GM21367 (cell line): Measurements from ENCODE around the gene MAP2K6.
"Not testable (repeated sequence)": the region's sequence is repeated elsewhere in the genome, so short reads cannot be mapped to it uniquely, and the experiment has no call there.

Experiments used
- ATAC-seq: cut with Tn5 transposase; IDR thresholded peaks from one replicate; pipeline ENCODE4 v1.9.1; 2021; ENCODE audit not compliant: unreplicated experiment

MAP2K6 gene

DNA sequence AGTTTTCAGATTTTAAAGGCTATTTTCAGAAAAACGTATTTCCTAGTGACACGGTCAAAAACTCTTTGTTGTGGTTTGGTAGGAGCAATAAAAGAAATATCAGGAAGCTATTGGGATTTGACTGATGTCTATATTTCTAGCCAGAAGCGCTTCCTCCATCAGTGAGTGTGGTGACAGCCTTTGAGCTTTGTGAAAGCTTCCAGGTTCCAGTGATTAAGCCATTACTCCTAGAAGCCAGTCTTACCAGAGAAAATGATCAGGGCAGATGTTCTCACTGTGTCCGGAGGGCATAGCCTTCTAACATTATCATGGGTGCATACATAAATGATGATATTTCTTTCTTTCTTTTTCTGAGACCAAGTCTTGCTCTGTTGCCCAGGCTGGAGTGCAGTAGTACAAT lies 39.6 kb downstream of the MAP2K6 start:
- ATAC-seq, result no peak

DNA sequence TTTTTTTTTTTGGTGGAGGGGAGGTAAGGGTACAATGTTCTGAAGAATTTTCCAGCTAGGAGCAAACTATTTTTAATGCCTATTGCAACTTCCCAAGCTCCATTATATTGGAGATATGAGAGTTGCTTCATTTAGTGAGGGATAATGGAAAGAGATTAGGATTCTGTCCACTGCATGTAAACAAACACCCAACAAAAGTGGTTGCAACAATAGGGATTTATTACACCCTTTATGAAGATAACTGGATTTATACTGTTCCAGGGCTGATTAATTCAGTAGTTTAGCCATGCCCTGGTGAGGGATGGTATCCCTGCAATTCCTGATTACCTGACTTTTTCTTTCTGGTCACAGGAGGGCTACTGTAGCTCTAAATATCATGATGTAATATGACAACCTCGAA lies 40.5 kb downstream of the MAP2K6 start:
- ATAC-seq, result no peak

DNA sequence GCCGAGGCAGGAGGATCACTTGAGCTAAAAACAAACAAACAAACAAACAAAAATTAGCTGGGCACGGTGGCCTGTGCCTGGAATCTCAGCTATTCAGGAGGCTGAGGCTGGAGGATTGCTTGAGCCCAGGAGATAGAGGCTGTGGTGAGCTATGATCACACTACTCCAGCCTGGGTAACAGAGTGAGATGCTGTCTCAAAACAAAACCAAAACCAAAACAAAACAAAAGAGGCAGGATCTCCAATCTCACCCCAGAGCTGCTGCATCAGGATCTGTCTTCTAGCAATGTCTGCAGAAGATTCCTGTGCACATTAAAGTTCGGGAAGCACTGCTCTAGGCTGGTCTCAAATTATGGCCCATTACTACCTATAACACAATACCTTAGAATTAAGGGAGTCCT lies 43.1 kb downstream of the MAP2K6 start:
- ATAC-seq, result peak; percentile 57

DNA sequence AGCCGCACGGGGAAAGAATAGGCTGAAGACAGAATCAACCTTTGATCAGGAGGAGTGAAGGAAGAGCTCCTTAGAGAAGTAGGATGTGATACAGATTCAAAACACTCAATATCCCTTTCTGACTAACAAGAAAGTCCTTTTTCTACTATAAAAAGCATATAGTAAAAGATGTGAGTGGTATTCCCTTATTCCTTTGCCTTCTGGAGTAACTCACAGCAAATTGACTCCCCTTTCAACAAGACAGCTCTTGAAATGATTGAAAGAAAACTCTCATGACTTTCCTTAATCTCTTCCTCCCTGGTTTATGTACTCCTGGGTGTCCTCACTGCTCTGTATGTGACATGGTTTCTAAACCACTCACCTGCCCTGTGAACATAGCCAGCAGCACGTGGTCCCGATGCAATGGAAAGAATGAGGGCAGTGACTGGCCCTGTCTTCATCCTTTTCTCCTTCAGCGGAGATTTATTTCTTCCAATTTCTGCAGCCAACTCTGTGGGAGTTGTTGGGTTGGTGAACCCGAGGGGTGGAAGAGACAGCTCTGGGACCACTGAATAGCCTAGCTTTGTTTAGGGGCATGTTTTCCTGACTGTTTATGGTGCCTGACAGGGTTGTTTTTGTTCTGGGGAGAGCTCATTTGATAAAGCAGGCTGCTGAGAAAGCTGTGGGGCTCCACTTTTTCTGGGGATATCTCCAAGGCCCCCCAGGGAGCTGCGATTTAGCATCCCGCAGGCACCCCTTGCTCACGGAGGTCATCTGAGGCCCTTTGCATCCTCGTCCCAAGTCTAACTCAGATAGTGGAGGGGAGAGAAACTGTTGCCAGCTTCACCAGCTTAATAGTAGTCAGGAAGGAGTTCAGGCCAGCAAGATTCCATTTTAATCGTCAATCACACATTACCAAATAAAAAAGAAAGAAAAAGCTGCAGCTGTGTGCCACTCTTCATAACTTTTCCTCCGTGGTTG lies 46.7 kb downstream of the MAP2K6 start:
- no peak for ATAC-seq

DNA sequence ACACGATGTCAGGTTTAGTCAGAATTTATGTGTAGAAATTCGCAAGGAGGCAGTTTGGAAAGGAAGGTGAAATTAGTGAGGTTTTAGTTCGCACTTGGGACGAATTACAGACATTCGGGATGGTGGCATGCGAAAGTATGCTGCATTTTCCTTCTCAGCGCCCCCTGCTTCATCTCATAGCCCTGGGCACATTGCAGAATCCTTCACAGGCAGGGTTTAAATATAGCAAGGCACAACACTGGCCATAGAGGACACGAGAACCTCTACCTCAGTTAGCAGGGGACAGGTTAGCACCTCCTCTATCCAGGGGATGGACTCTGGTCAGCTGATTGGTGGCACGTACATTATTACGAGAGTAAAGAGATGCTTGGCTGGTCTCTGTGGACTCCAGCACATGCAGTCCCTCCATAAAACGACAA lies 47.5 kb downstream of the MAP2K6 start:
- ATAC-seq, result no peak

DNA sequence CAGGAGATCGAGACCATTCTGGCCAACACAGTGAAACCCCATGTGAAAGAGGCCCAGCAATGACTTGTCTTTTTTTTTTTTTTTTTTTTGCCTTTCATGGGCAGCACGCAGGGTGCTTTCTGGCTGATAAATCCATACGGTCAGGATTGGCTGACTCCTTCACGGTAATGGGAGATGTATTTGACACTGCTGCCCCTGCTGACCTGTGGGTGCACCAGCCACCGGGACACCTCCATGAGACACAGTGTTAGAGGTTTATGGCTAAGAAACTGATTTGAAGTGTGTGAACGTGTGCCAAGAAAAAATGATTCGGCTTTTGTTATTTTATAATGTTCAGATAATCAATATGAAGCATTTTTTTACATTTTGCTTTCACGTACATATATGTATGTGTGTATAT lies 48.4 kb downstream of the MAP2K6 start:
- no peak for ATAC-seq

DNA sequence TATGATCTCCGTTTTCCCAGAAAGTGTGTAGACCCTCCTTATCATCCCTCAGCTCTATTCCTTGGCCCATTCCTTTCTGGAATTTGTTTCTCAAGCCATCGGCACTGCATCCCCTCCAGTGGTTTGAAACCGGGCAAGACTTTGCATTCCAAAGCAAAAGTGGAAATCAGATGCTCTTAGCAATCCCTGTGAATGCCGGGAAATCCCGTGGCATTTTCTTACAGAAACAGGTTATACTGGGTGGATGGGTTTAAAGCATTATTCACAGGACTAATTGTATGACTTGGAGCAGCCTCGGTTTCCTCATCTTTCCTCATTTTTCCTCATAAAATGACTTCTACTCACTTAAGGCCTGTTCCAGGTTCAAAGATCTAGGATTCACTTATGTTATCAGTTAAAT lies 52.0 kb downstream of the MAP2K6 start:
- ATAC-seq, result no peak

DNA sequence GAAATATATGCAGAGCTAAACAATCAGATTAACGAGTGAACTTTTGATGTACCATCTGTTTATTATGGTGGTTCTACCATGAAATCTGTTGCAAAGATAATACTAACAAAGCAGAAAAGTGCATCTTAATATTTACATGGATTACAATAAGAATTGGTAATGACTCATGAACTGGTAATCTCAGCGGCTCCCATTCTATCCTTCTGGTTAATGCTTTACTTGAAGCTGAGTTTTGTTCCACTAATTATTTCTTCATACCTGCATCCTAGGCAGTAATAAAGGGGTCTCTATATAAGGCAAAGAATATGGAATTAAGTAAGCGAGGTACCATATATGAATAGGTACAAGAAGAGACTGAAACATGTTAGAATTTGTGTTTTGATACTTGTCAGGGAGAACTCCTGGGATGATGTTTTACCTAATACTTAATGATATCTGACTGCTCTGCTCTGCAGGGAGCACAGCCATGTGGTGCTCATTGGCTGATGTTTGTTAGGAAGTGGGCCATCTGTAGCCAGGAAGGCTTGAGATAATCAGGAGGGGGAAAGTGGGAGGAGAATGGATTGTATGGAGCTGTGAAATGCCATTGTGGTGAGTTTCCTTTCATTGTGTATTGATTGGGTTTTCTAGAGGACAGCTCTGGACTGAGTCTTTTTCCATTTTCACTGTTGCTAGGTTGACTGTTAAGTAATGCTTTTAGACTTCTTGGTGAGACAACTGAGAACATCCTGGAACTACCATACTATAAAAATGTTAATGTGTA lies 52.6 kb downstream of the MAP2K6 start:
- no peak for ATAC-seq

DNA sequence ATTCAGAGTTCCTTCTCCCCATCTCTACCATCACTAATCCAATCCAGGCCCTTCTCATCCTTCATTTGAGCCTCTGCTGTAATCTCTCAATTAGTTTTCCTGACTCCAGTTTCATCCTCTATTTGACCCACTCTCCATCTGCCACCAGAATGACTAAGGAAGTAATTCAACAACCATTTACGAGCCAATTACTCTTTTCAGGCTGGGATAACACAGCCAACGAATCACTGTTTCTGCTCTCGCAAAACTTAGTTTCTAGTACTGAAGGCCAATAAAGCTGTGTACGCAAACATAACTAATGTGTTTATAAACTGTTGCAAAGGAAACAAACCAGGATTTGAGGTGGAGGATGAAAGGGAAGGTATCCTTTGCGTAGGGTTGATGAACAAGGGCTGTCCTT lies 53.7 kb downstream of the MAP2K6 start:
- ATAC-seq, result no peak

DNA sequence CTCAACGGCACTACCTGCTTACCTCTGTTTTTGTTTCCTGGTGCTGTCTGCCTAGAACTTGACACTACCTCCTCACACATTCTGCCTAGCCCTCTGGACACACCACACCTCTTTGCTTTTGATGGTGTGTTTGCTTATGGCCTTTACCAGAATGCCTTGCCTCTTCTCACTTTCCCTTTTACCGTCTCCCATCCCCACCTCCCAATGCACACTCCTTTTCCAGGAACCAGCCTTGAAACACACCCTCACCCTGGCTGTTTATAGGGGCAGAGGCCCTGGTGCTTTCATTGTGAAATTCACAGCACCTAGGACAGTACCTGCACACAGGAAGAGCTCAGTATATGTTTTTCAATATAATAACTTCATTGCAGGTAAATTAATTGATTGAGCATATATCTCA lies 56.2 kb downstream of the MAP2K6 start:
- ATAC-seq, result no peak

DNA sequence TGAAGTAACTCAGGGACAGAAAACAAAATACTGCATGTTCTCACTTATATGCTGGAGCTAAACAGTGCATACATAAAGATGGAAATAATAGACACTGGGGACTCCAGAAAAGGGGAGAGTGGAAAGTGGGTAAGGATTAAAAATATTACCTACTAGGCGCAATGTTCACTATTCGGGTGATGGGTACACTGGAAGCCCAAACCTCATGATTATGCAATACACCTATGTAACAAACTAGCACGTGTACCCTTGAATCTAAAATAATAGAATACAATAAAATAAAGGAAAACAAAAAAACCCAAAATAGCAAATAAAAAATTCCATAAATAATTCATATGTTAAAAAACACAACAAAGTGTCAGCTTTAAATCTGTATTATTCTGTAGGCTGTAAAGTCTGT lies 56.9 kb downstream of the MAP2K6 start:
- no peak for ATAC-seq

DNA sequence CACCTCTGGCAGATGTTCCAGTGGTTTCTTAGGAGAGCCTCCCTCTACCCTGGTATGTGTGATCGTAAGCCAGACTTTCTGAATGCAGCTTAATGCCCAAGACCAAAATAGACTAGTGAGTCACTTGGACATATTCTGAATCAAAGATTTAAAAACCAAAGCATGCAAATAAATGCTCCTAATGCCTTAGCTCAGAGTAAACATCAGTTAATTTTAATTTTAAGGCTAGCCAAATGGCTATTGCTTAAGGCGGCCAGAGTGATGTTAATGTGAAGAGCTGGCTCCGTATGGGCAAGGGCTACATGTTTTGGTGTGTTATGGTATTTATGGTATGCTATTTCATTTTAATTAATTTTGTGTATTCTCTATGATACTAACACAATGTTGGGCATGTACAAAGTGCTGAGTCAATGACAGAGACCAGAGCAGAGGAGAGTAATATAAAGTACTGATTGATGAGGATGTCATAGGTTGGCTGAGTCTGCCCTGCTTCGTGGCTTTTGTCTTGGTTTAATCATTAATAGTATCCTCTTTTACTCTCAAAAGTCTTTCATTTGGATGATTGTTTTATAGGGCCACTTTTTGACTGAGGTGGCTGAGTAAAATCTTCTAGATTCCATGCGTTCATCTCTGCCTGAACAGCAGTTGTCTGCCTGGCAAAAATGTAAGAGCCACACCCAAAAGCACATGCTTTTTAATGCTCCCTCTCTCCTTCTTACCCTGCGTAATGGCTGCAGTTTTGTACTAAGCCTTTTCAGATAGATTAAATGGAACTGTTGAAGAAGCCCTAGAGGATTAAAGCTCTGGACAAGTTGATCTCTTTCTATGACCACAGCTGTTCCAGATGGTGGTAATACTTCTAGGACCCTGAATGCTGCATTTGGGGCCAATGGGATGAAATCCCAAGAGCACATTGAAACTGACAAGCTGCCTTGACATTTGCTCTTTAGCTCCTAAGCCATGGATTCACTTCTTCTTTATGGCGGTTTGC lies 59.6 kb downstream of the MAP2K6 start:
- ATAC-seq, result no peak

DNA sequence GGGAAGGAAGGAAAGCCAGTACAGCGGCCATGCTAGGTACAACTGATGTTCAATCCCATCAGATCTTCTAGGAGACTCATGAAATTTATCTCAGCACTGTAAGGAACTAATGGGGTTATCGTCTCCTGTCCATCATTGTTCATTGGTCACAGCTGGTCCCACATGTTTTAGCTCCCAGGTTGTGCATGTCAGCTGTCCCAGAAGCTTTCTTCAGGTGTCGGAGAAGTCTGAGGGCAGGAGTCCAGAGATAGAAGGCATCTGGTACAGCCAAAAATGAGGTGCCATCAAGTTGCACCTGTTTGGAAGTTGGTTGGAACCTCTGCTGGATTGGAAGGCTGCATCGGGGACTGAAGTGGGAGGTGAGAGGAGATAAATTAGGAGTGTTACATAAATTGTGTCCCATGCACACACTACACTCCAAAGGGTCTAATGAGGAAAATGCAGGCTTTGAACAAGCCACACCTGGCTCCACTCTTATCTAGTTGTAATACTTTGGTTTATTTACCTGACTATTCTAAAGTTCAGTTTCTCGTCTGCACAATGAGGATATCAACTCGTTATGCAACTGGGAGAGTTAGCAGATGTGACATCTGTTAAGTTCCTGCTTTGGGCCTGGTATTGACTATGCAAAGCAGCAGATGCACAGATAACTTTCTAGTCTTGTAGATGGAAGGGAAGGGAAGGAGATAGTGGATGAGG lies 62.9 kb downstream of the MAP2K6 start:
- ATAC-seq, result no peak

DNA sequence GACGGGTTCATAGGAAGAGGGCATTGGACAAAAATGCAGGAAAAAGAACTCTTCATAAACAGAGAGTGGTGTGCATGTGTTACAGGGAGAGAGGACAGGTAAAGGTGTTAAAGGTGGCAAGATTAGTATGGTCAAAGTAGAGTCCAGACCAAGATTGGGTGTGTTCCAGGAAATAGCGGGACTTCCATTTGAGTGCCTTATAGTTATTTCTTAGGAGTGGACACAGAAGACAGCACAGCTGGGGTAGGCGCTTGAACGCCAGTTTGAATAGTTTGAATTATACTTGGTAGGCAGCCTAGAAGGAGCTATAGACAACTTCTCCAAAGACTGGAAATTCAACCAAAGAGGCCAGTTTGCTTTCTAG lies 63.4 kb downstream of the MAP2K6 start:
- ATAC-seq, result no peak

DNA sequence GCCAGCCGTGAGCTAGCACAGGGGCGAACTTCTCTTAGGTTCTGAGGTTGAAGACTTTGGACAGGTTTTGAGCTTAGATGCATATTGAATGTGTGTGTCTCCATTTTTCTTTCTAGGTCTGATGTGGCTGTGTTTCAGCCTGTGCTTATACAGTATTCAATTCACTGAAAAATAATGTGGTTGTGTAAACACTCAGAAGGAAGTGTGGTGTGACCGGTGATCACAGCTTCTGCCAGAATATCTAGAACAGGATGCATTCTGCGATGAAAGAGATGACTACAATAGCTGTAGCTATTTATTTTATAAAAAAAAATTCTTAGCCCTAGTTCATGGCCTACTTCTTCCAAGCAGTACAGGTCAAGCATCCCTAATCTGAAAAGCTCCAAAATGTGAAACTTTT lies 64.4 kb downstream of the MAP2K6 start:
- no peak for ATAC-seq

DNA sequence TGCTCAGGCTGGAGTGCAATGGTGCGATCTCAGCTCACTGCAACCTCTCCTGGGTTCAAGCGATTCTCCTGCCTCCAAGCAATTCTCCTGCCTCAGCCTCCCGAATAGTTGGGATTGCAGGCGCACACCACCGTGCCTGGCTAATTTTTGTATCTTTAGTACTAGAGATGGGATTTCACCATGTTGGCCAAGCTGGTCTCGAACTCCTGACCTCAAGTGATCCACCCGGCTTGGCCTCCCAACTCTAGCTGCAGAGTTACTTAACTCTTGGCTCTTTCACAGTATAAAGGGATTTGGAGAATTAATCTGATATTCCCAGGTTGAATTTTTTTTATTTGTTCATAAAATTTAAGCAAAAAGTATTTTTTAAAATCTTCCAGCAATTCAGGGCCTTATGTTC lies 65.3 kb downstream of the MAP2K6 start:
- ATAC-seq, result not testable (repeated sequence)

DNA sequence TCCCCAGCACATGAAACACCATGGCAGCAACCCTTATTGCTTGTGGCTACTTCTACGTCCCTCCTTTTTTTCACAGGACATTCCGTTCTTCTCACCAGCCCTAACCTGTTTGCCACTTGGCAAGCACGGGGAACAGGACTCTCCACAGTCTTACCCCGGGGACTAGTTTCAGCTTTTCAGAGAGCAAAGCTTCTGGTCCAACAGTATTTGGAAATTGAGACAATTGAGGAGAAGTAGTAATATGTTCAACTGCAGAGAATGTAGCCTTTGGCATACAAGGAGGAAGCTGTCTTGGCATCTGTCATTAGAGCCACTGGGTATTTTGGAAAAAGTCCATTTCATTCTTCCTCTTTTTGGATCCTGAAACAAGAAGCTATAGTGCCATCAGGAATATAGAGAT lies 65.7 kb downstream of the MAP2K6 start:
- no peak for ATAC-seq

DNA sequence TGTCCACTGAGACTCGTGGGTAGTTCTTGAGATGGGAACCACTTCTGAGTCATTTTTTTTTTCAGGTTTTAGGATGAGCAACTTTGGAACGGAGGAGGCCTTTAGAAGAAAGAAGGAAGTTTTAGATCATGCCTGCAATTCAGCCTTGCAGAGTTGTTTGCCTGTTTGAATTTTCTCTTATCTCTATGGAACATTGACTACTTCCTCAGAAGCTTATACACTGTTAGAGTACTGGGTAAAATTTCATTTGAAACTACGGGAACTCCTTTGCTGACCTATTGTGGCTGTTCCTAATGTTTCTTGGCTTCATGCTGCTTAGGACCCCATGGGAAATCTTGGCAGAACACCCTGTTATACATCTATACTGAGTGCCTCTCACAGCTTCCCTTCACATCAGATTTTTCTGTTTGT lies 70.8 kb downstream of the MAP2K6 start:
- no peak for ATAC-seq

DNA sequence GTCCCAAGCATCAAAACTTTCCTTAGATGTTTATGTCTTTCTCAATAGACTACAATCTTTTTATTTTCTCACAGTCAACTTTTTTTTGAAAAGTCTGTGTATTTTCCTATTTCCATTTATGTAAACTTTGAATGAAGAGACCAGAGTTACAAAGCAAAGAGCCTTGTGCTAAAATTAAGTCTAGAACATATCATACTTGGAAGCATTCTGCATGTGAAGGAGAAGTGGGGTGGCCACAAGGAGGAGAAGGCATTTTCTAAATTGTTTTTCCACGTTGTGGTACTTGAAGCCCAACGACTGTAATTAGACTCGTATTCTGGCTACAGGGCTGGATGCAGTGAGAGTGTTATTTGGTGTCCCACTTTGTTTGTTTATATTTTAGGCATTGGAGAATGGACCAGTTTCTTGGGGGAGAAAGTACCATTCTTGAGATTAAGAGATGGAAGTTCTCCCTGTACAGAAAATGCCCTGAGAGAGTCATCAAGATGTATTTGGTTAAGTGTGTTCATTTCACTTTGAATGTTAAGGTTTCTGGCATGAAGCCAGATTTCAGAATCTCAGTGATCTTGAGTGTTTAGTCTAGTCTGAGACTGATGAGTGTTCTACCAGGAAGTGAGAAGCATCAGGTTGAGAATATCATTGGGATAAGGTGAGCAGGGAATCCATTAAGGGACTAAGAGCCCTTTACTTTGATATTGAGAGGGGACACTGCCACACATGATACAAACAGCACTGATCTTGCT lies 71.6 kb downstream of the MAP2K6 start:
- no peak for ATAC-seq
